Progenitor cell of endocrine pancreas (in vitro differentiated cells): Measurements from ENCODE around the gene ZFP91. TPM values are rescaled to one million over a fixed set of nuclear protein-coding genes. Genes with fewer than 3 reads are reported as not detected.

Experiments
- DNase-seq: peaks from one replicate; pipeline ENCODE4 v3.0.0; 2021; ENCODE audit warnings: low spot score; ENCODE audit not compliant: unreplicated experiment
- H3K27ac Mint-ChIP-seq: 2 replicates; pipeline ENCODE4 v1.8.0; 2021; ENCODE audit warnings: mild to moderate bottlenecking, moderate library complexity, mixed read lengths
- H3K27me3 Mint-ChIP-seq: 2 replicates; pipeline ENCODE4 v1.8.0; 2021; ENCODE audit warnings: mixed read lengths
- H3K36me3 Mint-ChIP-seq: 2 replicates; pipeline ENCODE4 v1.8.0; 2022; ENCODE audit warnings: mixed read lengths; ENCODE audit not compliant: insufficient read depth
- H3K4me1 Mint-ChIP-seq: 2 replicates; pipeline ENCODE4 v1.8.0; 2021; ENCODE audit warnings: low read depth, mixed read lengths
- H3K4me3 Mint-ChIP-seq: 2 replicates; pipeline ENCODE4 v1.8.0; 2021; ENCODE audit warnings: low read depth, mild to moderate bottlenecking, moderate library complexity, mixed read lengths
- H3K9me3 Mint-ChIP-seq: 2 replicates; pipeline ENCODE4 v1.8.0; 2021; ENCODE audit warnings: low read depth, mixed read lengths
- CTCF ChIP-seq: fragments of 200-600 bp; sonication (generic); IDR thresholded peaks from one replicate; pipeline ENCODE4 v1.5.0; 2021; ENCODE audit warnings: antibody characterized with exemption, mild to moderate bottlenecking; ENCODE audit not compliant: unreplicated experiment
- total RNA-seq: library from RNA; stranded (reverse); gene quantifications from 2 replicates; pipeline ENCODE4 v1.2.1, GENCODE V29; 2021

ZFP91 gene
- total RNA-seq, 1 donor from 2014 or later: 51.2 TPM

GRCh38 chr11:58600510-58600909, 21.6 kb downstream of the ZFP91 start:
- Mint-ChIP-seq H3K4me1 (peaks cover 25% of the 10 kb centered on the region), H3K27ac (peak overlapping the region; percentile 46), H3K4me3 (no peak overlapping the region), H3K27me3 (no peaks in the 10 kb centered on the region), H3K36me3 (peaks cover 10% of the 10 kb centered on the region), H3K9me3 (no peaks in the 10 kb centered on the region)
- TF ChIP-seq CTCF: no peak
- no peak for DNase-seq

- Mint-ChIP-seq H3K36me3 (peaks cover 15% of the 10 kb centered on the region), H3K27me3 (no peaks in the 10 kb centered on the region), H3K4me1 (peaks cover 10% of the 10 kb centered on the region), H3K4me3 (no peak overlapping the region), H3K27ac (no peak overlapping the region), H3K9me3 (no peaks in the 10 kb centered on the region)
- no peak for TF ChIP-seq CTCF
- no peak for DNase-seq
These were observed 28.3 kb downstream of the ZFP91 start for GRCh38 chr11:58606930-58607714.

GRCh38 chr11:58608331-58608730, 29.5 kb downstream of the ZFP91 start:
- no peak for TF ChIP-seq CTCF
- H3K4me1 Mint-ChIP-seq: peaks cover 10% of the 10 kb centered on the region
- no peak overlapping the region for H3K4me3 Mint-ChIP-seq

GRCh38 chr11:58609723-58610122, 30.9 kb downstream of the ZFP91 start:
- no peak for DNase-seq
- Mint-ChIP-seq H3K4me3 (no peak overlapping the region), H3K27ac (no peak overlapping the region), H3K9me3 (no peaks in the 10 kb centered on the region), H3K4me1 (peaks cover 10% of the 10 kb centered on the region), H3K27me3 (no peaks in the 10 kb centered on the region), H3K36me3 (peaks cover 26% of the 10 kb centered on the region)
- TF ChIP-seq CTCF: no peak

More at GRCh38 chr11:58608331-58608730, 29.5 kb downstream of the ZFP91 start:
- no peak for DNase-seq
- Mint-ChIP-seq H3K27ac (no peak overlapping the region), H3K36me3 (peaks cover 19% of the 10 kb centered on the region), H3K27me3 (no peaks in the 10 kb centered on the region), H3K9me3 (no peaks in the 10 kb centered on the region)

- no peak for TF ChIP-seq CTCF
- Mint-ChIP-seq H3K9me3 (no peaks in the 10 kb centered on the region), H3K4me3 (no peak overlapping the region), H3K4me1 (peaks cover 18% of the 10 kb centered on the region), H3K27me3 (no peaks in the 10 kb centered on the region), H3K36me3 (peaks cover 43% of the 10 kb centered on the region), H3K27ac (no peak overlapping the region)
- no peak for DNase-seq
These were observed 34.4 kb downstream of the ZFP91 start for GRCh38 chr11:58613228-58613627.
